Right atrium auricular region (tissue), 2 donors: Measurements from ENCODE around the gene PHLDA3. TPM values are rescaled to one million over a fixed set of nuclear protein-coding genes. Genes with fewer than 3 reads are reported as not detected.
A peak's percentile ranks its signal among the peaks of the same experiment; 100 is the strongest.

Experiments used
- DNase-seq: peaks from one replicate; pipeline ENCODE4 v3.0.0-alpha.2; 2019; ENCODE audit warnings: low spot score
- H3K27ac ChIP-seq, 2 donors: fragments of 200-600 bp; sonication (generic); 1 replicate in 1 of 2; 2 replicates in 1 of 2; pipeline ENCODE4 v1.5.1; 2016 to 2019
- H3K27me3 ChIP-seq, 2 donors: fragments of 200-600 bp; sonication (generic); one replicate each; pipeline versions ENCODE4 v1.5.1 to v1.6.0; 2017 to 2019
- H3K36me3 ChIP-seq: fragments of 200-600 bp; sonication (generic); one replicate; pipeline ENCODE4 v1.5.1; 2016
- H3K4me1 ChIP-seq, 2 donors: fragments of 200-600 bp; sonication (generic); one replicate each; pipeline versions ENCODE4 v1.5.1 to v1.6.0; 2017 to 2019
- H3K4me3 ChIP-seq, 2 donors: fragments of 200-600 bp; sonication (generic); 1 replicate in 1 of 2; 2 replicates in 1 of 2; pipeline ENCODE4 v1.5.1; 2017 to 2019; ENCODE audit warnings: mild to moderate bottlenecking in 1 of 2, moderate library complexity in 1 of 2
- H3K9me3 ChIP-seq, 2 donors: fragments of 200-600 bp; sonication (generic); one replicate each; pipeline ENCODE4 v1.5.1; 2019
- total RNA-seq, 2 donors: library from RNA; depleted of rRNA; stranded (reverse); fragments of >200 nt; gene quantifications; one replicate each; pipeline ENCODE4 v1.1.0, GENCODE V29; 2016
- TF ChIP-seq, protein P1 (sequence below), 2 donors: fragments of 200-600 bp; sonication (generic); IDR thresholded peaks; one replicate each; pipeline ENCODE4 v1.5.1; 2019; ENCODE audit warnings: antibody characterized with exemption in 2 of 2

The PHLDA3 gene
- total RNA-seq, 2 donors from 2014 or later: 29.5 to 31.9 TPM

DNA sequence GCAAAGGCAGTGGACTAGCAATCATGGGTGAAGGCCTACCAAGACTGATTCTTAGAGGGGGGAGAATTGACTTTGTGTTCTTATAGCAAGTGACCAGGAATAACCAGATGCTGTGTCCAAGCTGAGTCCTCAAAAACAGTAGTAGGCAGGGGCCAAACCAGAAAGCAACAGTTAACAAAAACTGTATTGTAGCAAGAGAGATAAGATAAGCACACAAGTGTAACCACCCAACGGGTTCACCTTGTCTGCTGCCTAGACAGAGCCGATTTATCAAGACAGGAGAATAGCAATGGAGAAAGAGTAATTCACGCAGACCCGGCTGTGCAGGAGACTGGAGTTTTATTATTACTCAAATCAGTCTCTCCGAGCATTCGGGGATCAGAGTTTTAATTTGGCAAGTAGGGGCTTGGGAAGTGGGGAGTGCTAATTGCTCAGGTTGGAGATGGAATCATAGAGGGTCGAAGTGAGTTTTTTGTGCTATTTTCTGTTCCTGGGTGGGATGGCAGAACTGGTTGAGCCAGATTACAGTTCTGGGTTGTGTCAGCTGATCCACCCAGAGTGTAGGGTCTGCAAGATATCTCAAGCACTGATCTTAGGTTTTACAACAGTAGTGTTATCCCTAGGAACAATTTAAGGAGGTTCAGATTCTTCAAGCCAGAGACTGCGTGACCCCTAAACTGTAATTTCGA, 46.2 kb upstream of the PHLDA3 start:
- no peak for DNase-seq
- TF ChIP-seq, protein P1, sequence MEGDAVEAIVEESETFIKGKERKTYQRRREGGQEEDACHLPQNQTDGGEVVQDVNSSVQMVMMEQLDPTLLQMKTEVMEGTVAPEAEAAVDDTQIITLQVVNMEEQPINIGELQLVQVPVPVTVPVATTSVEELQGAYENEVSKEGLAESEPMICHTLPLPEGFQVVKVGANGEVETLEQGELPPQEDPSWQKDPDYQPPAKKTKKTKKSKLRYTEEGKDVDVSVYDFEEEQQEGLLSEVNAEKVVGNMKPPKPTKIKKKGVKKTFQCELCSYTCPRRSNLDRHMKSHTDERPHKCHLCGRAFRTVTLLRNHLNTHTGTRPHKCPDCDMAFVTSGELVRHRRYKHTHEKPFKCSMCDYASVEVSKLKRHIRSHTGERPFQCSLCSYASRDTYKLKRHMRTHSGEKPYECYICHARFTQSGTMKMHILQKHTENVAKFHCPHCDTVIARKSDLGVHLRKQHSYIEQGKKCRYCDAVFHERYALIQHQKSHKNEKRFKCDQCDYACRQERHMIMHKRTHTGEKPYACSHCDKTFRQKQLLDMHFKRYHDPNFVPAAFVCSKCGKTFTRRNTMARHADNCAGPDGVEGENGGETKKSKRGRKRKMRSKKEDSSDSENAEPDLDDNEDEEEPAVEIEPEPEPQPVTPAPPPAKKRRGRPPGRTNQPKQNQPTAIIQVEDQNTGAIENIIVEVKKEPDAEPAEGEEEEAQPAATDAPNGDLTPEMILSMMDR (IDR thresholded peaks at IDR 0.05): no peak
- H3K27ac ChIP-seq: no peak overlapping the region
- H3K9me3 ChIP-seq: no peaks in the 10 kb centered on the region
- no peak overlapping the region for H3K4me3 ChIP-seq
- peaks cover 0 to 23% of the 10 kb centered on the region in 2 donors for H3K4me1 ChIP-seq
- H3K27me3 ChIP-seq: no peaks in the 10 kb centered on the region
- H3K36me3 ChIP-seq: no peaks in the 10 kb centered on the region

DNA sequence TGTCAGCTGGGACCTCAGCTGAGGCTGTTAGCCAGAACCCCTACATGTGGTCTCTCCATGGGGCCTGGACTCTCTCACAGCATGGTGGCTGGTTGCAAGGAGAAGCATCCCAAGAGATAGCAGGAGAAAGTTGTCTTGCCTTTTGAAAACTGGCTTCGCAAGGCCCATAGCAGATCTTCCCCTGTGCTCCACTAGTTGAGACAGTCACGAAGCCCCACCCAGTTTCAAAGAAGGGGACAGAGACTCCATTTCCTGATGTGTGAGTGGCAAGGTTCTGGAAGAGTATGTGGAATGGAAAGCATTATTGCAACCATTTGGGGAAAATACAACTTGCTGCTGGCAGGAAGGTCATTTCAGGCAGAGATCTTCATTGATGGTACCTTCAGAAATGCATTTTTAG, 45.5 kb upstream of the PHLDA3 start:
- Histone ChIP-seq H3K4me3 (no peak overlapping the region), H3K27me3 (no peaks in the 10 kb centered on the region), H3K9me3 (no peaks in the 10 kb centered on the region), H3K36me3 (no peaks in the 10 kb centered on the region), H3K4me1 (peaks cover 0 to 23% of the 10 kb centered on the region in 2 donors), H3K27ac (no peak overlapping the region)
- TF ChIP-seq, protein P1 (IDR thresholded peaks at IDR 0.05): no peak
- DNase-seq: no peak

DNA sequence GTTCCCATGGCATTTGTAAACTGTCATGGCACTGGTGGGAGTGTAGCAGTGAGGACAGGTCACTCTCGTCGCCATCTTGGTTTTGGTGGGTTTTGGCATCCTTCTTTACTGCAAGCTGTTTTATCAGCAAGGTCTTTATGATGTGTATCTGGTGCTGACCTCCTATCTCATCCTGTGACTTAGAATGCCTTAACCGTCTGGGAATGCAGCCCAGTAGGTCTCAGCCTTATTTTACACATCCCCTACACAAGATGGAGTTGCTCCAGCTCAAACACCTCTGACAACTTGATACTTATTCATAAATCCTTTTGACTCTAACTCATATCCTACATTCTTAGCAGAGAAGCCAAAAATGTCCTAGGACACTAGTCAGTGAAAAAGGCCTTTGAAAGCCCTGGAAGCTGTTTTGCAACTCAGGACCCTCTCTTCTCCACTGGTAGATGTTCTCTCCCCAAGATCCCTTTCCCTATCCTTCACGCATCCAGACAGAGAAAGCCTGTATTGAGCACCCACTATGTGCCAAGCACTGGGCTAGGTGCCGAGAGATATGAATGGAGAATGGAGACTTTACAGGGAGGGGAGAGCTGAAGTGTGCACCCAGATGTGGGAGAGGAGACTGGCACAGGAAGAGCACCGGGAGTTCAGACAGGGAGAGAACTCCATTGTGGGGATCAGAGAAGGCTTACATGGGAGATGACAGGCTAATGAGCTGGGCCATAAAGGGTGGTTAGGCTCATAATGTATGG, 44.7 kb upstream of the PHLDA3 start:
- DNase-seq: no peak
- TF ChIP-seq, protein P1 (IDR thresholded peaks at IDR 0.05): no peak
- Histone ChIP-seq H3K4me3 (no peak overlapping the region), H3K36me3 (no peaks in the 10 kb centered on the region), H3K9me3 (no peaks in the 10 kb centered on the region), H3K27ac (peak overlapping the region in 1 of 2 donors; percentile 67), H3K27me3 (no peaks in the 10 kb centered on the region), H3K4me1 (peaks cover 0 to 23% of the 10 kb centered on the region in 2 donors)

DNA sequence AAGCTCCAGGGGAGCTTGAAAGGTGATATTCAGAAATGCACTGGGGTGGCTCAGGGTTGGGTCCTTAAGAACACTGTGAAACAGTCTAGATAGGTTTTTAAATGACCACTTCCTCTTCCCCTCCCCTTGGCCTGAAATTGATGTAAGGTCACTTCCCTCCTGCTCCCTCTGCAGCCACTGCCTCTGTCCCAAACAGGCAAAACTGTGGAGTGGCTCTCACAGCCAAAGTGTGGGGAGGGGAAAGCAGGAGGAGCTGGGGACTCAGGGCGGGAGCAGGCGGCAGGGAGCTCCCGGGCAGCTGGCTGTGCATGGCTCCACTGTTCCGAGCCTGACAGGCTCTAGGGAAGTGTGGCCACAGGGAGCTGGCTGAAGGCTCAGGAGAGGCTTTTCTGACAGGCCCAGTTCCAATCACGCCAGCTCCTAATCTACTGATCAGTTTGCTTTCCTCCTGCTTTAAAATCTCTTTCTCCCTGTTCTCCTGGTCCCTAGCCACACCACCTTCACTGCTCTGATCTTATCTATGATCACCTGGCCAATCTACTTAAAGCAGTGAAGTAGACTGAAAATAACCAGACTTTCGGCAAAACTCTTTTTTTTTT, 43.1 kb upstream of the PHLDA3 start:
- no peaks in the 10 kb centered on the region for H3K36me3 ChIP-seq
- TF ChIP-seq, protein P1 (IDR thresholded peaks at IDR 0.05): no peak
- peak overlapping the region; percentile 67 to 82 for H3K27ac ChIP-seq
- H3K4me3 ChIP-seq: no peak overlapping the region
- DNase-seq: peak; percentile 85
- H3K4me1 ChIP-seq: peaks cover 0 to 33% of the 10 kb centered on the region in 2 donors
- no peaks in the 10 kb centered on the region for H3K9me3 ChIP-seq
- H3K27me3 ChIP-seq: no peaks in the 10 kb centered on the region

DNA sequence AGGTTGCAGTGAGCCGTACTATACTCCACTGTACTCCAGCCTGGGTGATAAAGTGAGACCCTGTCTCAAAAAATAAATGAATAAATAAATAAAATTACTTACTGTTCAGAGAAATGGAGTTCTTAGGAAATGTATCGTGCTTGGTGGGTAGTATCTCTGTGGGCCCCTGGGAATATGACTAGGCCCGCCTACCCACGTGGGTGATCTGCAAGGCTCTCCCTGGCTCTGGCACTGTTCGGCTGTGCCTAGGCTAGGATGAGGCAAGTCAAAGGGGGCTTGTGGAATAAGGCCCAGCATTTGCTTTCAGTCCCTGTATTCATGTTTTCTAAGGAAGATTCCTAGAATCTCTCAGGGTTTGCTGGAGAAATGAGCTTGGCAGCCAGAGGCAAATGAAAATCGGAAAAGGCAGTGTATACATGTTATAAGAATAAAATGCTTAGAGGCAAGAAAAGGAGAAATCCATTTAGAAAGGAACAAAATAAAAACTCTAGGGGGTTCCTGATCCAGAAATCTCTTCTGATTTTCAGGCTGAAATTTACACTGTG, 42.5 kb upstream of the PHLDA3 start:
- peak overlapping the region; percentile 67 to 82 for H3K27ac ChIP-seq
- H3K4me3 ChIP-seq: no peak overlapping the region
- TF ChIP-seq, protein P1 (IDR thresholded peaks at IDR 0.05): no peak
- DNase-seq: no peak
- no peaks in the 10 kb centered on the region for H3K9me3 ChIP-seq
- no peaks in the 10 kb centered on the region for H3K36me3 ChIP-seq
- H3K27me3 ChIP-seq: no peaks in the 10 kb centered on the region
- H3K4me1 ChIP-seq: peaks cover 0 to 36% of the 10 kb centered on the region in 2 donors
